GM21717 (cell line): ENCODE results near the gene CENPX.
"Not testable (repeated sequence)": the region's sequence is repeated elsewhere in the genome, so short reads cannot be mapped to it uniquely, and the experiment has no call there.

ENCODE experiments used
- ATAC-seq: cut with Tn5 transposase; IDR thresholded peaks from one replicate; pipeline ENCODE4 v1.9.1; 2021; ENCODE audit warnings: mild to moderate bottlenecking, moderate library complexity; ENCODE audit not compliant: unreplicated experiment

CENPX gene

DNA sequence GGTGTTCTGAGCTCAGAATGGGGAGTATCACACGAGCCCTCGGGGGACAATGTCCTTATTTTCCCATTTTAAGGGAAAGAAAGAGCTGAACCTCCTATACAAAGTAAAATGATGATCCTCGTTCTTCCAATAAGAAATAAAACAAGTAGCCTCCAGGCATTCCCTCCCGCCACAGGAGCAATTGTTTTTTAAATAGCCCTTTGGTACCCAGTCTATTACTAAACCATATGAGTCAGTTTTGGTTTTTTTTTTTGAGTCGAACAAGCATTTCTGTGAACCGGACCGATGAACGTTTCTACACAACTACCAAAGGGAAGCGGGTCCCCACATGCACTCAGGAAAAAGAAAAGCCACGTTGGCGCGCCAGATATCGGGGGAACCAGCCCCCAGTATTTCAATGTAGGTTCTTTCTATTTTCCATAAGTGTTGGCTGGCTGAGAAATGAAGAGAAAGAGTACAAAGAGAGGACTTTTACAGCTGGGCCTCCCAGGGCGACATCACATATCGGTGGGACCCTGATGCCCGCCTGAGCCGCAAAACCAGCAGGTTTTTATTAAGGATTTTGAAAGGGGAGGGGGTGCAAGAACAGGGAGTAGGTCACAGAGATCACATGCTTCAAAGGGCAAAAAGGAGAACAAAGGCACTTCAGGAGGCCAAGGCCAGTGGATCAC is 18.6 kb upstream of the CENPX start:
- no peak for ATAC-seq

DNA sequence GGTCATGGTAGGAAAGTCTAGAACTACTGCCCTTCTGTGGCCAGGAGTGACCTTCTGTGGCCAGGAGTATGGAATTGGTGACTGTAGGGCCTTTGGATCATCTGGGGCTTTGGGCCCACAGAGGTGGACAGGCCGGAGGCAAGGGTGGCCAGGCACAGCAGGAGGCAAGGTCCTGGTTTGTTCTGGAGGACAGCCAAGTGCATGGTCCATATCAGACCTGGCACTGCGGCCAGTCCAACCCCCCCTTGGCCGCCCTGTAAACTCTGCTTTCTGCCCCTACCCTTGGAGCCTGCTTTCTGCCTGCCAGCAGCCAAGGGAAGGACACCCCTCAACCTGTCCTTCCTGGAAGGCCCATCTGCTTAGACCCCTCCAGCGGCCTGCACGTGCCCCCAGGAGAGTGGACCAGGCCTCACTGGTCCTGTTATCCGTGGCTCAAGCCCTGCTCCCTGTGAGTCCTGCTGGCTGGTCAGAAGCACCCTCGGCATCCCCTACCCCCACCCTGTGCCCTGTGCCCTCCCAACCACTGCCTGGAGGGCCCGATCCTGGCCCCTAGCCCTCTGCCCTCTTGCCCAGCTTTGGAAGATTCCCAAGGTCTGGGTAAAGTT is 17.1 kb upstream of the CENPX start:
- ATAC-seq = no peak

GRCh38 chr17:82038796-82039409 is 16.2 kb upstream of the CENPX start:
- not testable (repeated sequence) for ATAC-seq

DNA sequence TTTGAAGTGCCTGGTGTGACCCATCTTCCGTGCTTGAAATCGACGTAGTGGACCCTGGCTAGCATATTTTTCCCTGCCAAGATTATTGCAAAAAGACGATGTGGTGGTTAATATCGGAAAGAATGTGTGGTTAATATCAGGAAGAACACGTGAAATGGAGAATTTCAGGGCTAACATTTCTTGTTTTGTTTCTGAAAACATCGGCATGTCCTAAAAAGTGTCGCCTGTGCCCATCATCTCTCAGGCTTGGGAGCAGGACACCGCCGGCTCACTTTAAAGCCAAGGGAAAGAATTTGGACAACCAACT is 15.2 kb upstream of the CENPX start:
- no peak for ATAC-seq

DNA sequence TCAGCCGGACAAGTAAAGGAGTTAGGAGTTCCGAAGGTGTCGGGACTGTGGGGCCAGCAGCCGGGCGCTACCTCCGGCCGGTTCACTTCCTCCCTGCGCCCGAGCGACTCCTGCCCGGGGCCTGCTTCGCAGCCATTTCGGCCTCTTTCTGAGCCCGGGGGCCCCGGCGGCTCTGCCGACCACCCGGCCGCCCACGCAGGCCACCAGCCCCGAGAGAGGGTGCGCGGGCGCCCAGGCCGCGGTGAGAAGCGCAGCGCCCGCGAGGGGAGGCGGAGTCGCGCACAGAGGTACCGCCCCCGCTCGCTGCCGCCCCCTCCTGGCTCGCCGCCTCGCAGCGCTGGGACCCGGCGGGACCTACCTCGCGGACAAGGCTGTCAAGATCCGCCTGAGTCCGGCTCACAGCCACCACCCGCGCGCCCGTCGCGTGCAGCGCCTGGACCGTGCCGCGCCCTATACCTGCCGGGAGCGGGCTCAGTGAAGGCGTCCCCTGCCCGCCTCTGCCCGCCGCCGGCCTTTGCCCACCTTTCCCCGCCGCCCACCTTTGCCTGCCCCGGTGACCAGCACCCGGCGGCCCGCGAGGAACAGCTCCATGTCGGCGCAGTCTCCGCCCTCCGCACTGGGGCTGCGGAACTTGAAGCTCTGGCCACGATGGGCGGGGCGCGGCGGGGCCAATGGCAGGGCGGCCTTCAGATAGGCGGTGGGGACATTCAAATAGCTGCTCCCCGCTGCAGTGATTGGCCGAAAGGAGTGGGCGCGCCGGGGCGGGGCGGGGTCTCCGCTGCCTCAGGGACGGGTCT is 14.6 kb upstream of the CENPX start, which contains the start of gene DCXR:
TSS of gene DCXR (minus strand) at position 606 of the 797 bp plus-strand sequence. CDS start at position 591, 15 bp downstream.
- peak; percentile 86 for ATAC-seq

GRCh38 chr17:82036634-82037091 is 14.0 kb upstream of the CENPX start:
- ATAC-seq = no peak

DNA sequence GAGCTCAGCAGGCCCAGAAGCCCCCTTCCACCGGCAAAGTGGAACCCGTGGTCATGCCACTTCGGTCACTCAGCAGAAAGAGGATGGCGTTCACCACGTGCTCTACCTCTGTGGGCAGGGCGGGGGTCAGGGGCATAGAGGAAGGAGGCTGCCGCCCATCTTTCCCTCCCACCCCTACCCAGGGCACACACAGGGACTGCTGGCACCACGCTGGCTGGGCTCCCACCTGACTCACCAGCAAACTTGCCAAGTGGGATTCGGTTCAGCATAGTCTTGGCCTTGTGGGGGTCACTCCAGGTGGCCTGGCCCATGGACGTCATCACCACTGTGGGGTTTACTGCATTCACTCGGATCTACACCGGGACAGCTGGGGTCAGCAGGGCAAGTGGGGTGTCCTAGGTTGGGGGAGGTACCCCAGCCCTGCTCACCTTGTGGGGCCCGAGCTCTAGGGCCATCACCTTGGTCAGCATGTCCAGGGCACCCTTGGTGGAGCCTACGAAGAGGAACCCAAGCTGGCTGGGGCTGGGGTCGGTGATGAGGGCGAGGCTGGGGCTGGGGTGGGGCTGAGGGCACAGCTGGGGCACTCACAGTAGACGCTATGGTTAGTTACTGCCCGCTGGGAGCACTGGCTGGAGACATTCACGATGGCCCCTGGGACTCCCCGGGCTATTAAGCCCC is 13.4 kb upstream of the CENPX start:
- no peak for ATAC-seq

DNA sequence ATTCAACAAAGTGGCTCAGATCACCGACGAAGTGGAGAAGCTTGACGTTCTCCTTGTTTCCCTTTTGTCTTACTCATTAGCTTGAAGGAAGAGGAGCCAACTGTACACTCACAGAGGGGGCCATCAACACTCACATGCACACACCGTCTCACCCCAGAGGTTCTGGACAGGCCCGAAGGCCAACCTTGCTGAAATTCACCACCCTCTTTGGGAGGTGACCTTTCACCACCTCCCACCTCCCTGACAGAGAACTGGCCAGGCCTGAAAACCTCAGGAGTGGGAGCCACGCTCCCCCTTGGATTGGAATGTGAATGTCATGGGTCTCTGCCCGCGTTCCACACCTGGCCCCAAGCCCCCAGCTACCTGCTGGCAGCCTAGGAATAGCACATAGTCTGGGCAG is 12.8 kb upstream of the CENPX start:
- no peak for ATAC-seq

GRCh38 chr17:82034371-82035011 is 11.8 kb upstream of the CENPX start:
- ATAC-seq = no peak

DNA sequence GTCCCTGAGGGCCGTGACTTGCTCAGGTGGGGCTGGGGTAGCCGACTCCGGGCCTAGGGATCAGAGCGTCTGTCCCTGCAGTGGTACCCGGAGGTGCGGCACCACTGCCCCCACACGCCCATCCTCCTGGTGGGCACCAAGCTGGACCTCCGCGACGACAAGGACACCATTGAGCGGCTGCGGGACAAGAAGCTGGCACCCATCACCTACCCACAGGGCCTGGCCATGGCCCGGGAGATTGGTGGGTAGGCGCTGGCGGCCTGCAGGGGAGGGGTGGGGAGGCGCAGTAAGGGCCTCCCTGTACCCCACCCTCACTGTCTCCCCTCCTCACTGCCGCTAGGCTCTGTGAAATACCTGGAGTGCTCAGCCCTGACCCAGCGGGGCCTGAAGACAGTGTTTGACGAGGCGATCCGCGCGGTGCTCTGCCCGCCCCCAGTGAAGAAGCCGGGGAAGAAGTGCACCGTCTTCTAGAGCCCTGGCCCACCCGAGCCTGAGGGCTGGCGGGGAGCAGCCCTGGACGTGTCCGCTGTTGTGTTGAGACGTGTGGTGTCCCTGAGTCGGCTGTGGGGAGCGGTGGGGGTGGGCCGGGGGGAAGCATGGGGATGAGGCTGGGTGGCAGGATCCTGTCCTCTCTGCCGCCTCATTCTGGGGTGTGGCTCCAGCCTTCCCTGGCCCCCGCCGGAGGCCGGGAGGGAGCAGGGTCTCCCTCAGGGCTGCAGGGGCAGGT is 10.8 kb upstream of the CENPX start:
- no peak for ATAC-seq

- ATAC-seq = no peak
These were observed 9.4 kb upstream of the CENPX start for GRCh38 chr17:82031885-82032627.

DNA sequence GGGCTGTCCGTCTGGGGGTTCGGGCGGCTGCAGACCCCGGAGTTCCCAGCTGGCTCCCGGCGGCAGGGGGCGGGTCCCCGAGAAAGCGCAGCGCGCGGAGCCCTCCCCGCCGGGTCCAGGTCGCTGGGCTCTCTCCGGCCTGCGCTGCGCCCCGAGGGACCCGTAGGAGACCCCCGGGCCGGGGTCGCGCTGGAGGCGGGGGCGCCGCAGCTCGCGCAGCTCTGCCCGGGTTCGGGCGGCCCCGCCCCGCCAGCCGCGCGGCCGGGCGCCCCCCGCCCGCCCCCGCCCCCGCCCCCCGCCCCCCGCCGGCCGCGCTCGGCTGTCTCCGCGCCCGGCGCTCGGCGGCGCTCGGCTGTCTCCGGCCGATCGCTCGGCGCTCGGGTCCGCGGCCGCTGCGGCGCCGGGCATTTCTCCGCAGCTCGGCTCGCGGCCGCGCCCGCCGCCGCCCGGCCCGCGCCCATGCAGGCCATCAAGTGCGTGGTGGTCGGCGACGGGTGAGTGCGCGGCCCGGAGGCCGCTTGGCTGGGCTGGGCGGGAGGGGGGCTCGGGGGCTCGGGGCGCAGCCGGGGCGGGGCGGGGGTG is 8.7 kb upstream of the CENPX start, which contains the start of gene RAC3:
TSS of gene RAC3 (plus strand) at position 376 of the 582 bp plus-strand sequence. CDS start at position 460, 84 bp downstream.
- ATAC-seq = no peak

- ATAC-seq = no peak
These were observed 8.0 kb upstream of the CENPX start for GRCh38 chr17:82030470-82031302.

DNA sequence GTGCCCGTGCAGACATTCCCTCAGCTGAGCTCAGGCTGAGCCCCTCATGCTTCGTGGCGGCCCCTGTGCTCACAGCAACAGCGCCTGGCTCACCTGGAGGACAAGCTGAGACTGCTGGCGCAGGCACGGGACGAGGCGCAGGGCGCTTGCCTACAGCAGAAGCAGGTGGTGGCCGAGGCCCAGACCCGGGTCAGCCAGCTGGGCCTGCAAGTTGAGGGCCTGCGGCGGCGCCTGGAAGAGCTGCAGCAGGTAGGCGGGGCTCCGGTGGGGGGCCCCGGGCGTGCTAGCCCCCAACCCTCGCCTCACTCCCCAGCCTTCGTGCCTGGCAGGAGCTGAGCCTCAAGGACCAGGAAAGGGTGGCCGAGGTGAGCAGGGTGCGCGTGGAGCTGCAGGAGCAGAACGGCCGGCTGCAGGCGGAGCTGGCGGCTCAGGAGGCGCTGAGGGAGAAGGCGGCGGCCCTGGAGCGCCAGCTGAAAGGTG is 7.4 kb upstream of the CENPX start:
- no peak for ATAC-seq

DNA sequence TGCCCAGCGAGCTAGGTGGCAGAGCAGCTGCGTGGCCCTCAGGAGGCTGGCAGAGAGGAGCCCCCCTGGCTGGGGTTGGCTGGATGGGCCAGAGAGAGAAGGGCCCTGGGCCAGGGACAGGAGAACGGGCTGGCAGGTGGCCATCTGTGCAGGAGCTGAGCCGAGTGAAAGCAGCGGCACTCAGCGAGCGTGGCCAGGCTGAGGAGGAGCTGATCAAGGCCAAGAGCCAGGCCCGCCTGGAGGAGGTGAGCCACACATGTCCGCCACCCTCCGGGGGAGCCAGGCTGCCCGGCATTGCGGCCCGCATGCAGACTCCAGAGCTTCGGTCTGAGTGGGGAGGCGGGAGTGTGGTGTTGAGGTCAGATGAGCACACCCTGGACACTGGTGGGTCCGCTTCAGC is 6.7 kb upstream of the CENPX start:
- no peak for ATAC-seq

- ATAC-seq = no peak
These were observed 6.3 kb upstream of the CENPX start for GRCh38 chr17:82028966-82029365.

DNA sequence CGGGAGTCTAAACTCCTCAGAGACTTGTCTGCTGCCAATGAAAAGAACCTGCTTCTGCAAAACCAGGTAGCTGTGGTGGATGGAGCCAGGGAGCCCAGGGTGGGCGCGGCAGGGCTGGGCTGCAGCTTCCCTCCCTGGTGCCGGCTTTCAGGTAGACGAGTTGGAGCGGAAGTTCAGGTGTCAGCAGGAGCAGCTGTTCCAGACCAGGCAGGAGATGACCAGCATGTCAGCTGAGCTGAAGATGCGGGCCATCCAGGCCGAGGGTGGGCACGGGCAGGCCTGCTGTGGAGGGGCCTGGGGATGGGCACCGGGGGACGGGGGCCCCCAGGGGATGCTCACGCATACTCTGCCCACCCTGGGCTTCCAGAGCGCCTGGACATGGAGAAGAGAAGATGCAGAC is 5.6 kb upstream of the CENPX start:
- no peak for ATAC-seq
